Panc1 (cell line): Measurements from ENCODE around the gene ATG9A. TPM values are rescaled to one million over a fixed set of nuclear protein-coding genes. Genes with fewer than 3 reads are reported as not detected.

Experiments used
- ATAC-seq: fragments of 200-7000 bp; cut with Tn5 transposase; 2 replicates; pipeline ENCODE4 v1.9.1; 2020; ENCODE audit warnings: mild to moderate bottlenecking, moderate library complexity
- BruUV-seq: library from RNA; stranded (reverse); fragments of 400-500 nt; replicated peaks from 2 replicates; lab custom pipeline; 2021; lab: Mats Ljungman, UMichigan
- CTCF ChIA-PET: fragments of 300-600 bp; sonication (Branson Sonifier 250); formaldehyde crosslinking; loops from one replicate; lab custom pipeline; 2022; ENCODE audit warnings: antibody characterized with exemption; lab: Charles Lee
- POLR2A ChIA-PET: fragments of 300-600 bp; sonication (Branson Sonifier 250); formaldehyde crosslinking; loops from one replicate; lab custom pipeline; 2022; ENCODE audit warnings: antibody characterized with exemption; lab: Charles Lee
- DNase-seq: peaks from one replicate; pipeline ENCODE4 v3.0.0-alpha.2; 2010; ENCODE audit warnings: low read depth, low spot score
- H3K27ac ChIP-seq: 2 replicates; pipeline ENCODE4 v1.5.1; 2011; ENCODE audit warnings: mild to moderate bottlenecking, low read length, inconsistent platforms
- H3K27me3 ChIP-seq: fragments of 200-500 bp; sonication (Bioruptor generic); 2 replicates; pipeline ENCODE4 v1.6.0; 2014; ENCODE audit warnings: low read length, inconsistent platforms; ENCODE audit not compliant: control insufficient read depth, insufficient read depth
- H3K36me3 ChIP-seq: fragments of 200-500 bp; sonication (Bioruptor generic); 2 replicates; pipeline ENCODE4 v1.5.1; 2014; ENCODE audit warnings: inconsistent platforms, mild to moderate bottlenecking, low read length, moderate library complexity; ENCODE audit not compliant: control insufficient read depth, insufficient read depth
- H3K4me1 ChIP-seq: 2 replicates; pipeline ENCODE4 v1.5.1; 2011; ENCODE audit warnings: inconsistent platforms, mild to moderate bottlenecking, low read length, moderate library complexity; ENCODE audit not compliant: control insufficient read depth, insufficient read depth
- H3K4me3 ChIP-seq, 2 experiments: 2 replicates each; pipeline ENCODE4 v1.5.1; 2011 to 2012; ENCODE audit warnings: low read depth in 2 of 2, low read length in 2 of 2, mild to moderate bottlenecking in 2 of 2, inconsistent platforms in 1 of 2, moderate library complexity in 1 of 2
- H3K9me3 ChIP-seq: fragments of 200-500 bp; sonication (Bioruptor generic); 2 replicates; pipeline ENCODE4 v1.5.1; 2014; ENCODE audit warnings: low read depth, mild to moderate bottlenecking, inconsistent platforms, low read length, moderate library complexity; ENCODE audit not compliant: control insufficient read depth, insufficient read depth
- CTCF ChIP-seq: fragments of 450-650 bp; IDR thresholded peaks from 2 replicates; pipeline ENCODE4 v1.5.1; 2017; ENCODE audit warnings: mild to moderate bottlenecking
- POLR2AphosphoS5 ChIP-seq: IDR thresholded peaks from 2 replicates; pipeline ENCODE4 v1.6.1; 2012; ENCODE audit warnings: mild to moderate bottlenecking, low read depth, low read length, moderate library complexity
- REST ChIP-seq, 2 experiments: IDR thresholded peaks; 2 replicates each; pipeline ENCODE4 v1.6.1; 2011 to 2012; ENCODE audit warnings: low read depth in 2 of 2, control low read depth in 1 of 2, low read length in 1 of 2, mild to moderate bottlenecking in 1 of 2, moderate library complexity in 1 of 2; ENCODE audit not compliant: insufficient read depth in 1 of 2
- SIN3A ChIP-seq: IDR thresholded peaks from 2 replicates; pipeline ENCODE4 v1.6.1; 2012; ENCODE audit warnings: low read depth, mild to moderate bottlenecking, low read length, moderate library complexity, borderline replicate concordance; ENCODE audit not compliant: insufficient read depth
- TCF7L2 ChIP-seq: IDR thresholded peaks from 2 replicates; pipeline ENCODE4 v1.6.1; 2011; ENCODE audit warnings: mild to moderate bottlenecking, low read depth, low read length, inconsistent platforms
- in situ Hi-C: cut with HindIII; loops from 2 replicates; pipeline ENCODE4 v1.10.0; 2016; ENCODE audit warnings: low sequenced_read_pairs, low pct_unique_long_range_greater_than_20kb
- intact Hi-C: fragments of 100-400 bp; cut with micrococcal nuclease; formaldehyde crosslinking; loops from one replicate; pipeline ENCODE4 v1.10.0; 2022; ENCODE audit not compliant: unreplicated experiment
- total RNA-seq: library from RNA; stranded (reverse); gene quantifications from one replicate; pipeline ENCODE4 v1.2.1, GENCODE V29; 2021; ENCODE audit not compliant: unreplicated experiment

Gene ATG9A
- total RNA-seq, 1 experiment from 2014 or later: 75.1 TPM

GRCh38 chr2:219175486-219175885, 54.0 kb downstream of the ATG9A start:
- in situ Hi-C loops: no loop called here
- H3K27ac ChIP-seq: peak overlapping the region; percentile 98
- H3K36me3 ChIP-seq: peaks cover 2% of the 10 kb centered on the region; the same call in 1 of the 2 replicates
- peak overlapping the region; percentile 66 to 80 for H3K4me3 ChIP-seq
- no peaks in the 10 kb centered on the region for H3K9me3 ChIP-seq
- ATAC-seq: no peak
- no peaks in the 10 kb centered on the region for H3K27me3 ChIP-seq
- TF ChIP-seq REST (IDR thresholded peaks at IDR 0.05; ENCODE audit: insufficient read depth in 1 of 2, low read depth in 2 of 2, low read length in 1 of 2): no peak
- TF ChIP-seq CTCF: no peak
- no peak for TF ChIP-seq POLR2AphosphoS5
- TF ChIP-seq TCF7L2: no peak
- no peak for TF ChIP-seq SIN3A
- intact Hi-C loops: no loop called here
- BruUV-seq: no TSS peak
- H3K4me1 ChIP-seq: peaks cover 10% of the 10 kb centered on the region
- no peak for DNase-seq
- ChIA-PET POLR2A (interaction anchor here (0.5 to 0.6 kb wide), 2 partner anchors 76 to 167 kb away, joined by 3 to 4 read pairs; no protein-coding TSS in a partner anchor), CTCF (interaction anchor here (0.9 kb wide), 1 partner anchor 20 kb away, joined by 3 read pairs; no protein-coding TSS in a partner anchor)

- H3K4me1 ChIP-seq: peaks cover 10% of the 10 kb centered on the region
- no TSS peak for BruUV-seq
- DNase-seq (no peak), ATAC-seq (no peak)
- H3K4me3 ChIP-seq: no peak overlapping the region
- intact Hi-C loops: no loop called here
- ChIA-PET POLR2A (no interaction called here), CTCF (no interaction called here)
- H3K36me3 ChIP-seq: peaks cover 1% of the 10 kb centered on the region; the same call in 1 of the 2 replicates
- H3K27me3 ChIP-seq: no peaks in the 10 kb centered on the region
- in situ Hi-C loops: no loop called here
- TF ChIP-seq TCF7L2: no peak
- TF ChIP-seq SIN3A: no peak
- no peak for TF ChIP-seq POLR2AphosphoS5
- no peak for TF ChIP-seq CTCF
- TF ChIP-seq REST (IDR thresholded peaks at IDR 0.05; ENCODE audit: insufficient read depth in 1 of 2, low read depth in 2 of 2, low read length in 1 of 2): no peak
- H3K27ac ChIP-seq: no peak overlapping the region
- H3K9me3 ChIP-seq: no peaks in the 10 kb centered on the region
These were observed 54.6 kb downstream of the ATG9A start for GRCh38 chr2:219174801-219175200.
